Fibroblast of the conjunctiva (primary cell): ENCODE results near the gene SERPINA5.

Experiments used
- DNase-seq: peaks from one replicate; pipeline ENCODE4 v3.0.0-alpha.2; 2010; ENCODE audit warnings: low read depth

Gene SERPINA5

DNA sequence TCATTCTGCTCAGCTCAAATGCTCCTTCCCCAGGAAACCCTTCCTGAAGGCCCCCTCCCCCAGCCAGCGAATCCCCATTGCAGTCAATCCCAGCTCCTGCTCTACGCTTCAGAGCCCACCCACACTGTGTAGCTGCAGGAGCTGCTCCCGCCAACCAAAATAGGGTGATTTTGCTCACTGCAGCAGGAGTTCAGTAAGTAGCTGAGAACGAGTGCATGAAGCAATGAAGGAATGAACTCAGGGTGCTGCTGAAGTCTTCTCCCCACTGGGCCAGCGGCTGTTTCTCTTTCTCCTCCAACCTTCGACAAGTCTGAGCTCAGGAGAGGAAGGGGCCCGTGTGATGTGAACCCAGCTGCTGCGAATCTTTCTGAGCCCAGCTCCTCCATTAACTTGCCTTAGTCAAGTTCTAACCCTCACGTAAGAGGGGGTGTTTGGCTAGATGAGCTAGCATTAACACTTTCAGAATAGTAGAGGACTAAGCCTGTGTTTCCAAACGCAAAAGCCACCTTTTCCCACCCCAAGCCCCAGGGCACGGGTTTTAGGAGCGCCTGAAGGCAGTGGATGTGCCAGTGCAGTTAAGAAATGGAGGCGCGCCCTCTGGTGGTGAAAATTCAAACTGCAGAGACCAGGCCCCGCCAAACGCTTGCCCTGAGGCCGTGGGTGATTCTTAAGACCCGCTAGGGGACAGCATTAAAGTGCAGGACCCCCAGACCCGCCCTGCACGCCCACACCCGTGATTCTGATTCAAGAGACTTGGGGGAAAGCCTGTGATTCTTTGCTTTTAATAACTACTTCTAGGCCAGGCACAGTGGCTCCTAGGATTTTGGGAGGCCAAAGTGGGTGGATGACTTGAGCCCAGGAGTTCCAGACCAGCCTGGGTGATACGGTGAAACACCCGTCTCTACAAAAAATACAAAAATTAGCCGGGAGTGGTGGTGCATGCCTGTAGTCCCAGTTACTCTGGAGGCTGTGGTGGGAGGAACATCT is 31.9 kb upstream of the SERPINA5 start:
- DNase-seq, result peak; percentile 13

DNA sequence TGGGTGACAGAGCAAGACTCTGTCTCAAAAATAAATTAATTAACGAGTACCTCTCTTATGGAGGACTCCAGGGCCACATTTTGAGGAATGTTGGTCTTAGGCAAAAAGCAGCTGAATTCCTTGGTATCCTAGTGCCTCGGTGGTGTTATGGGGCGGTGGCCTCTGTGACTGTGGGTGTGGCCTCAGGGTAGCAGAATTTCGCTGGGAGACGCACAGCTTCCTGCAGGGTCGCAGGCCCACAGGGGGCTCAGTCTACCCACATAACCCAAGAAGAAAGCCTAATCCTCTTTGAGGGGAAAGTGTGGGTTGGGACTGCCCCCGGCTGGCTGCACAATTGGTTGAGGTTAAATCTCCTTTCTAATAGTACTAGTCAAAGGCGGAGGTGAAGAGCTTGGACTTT is 31.2 kb upstream of the SERPINA5 start:
- no peak for DNase-seq

GRCh38 chr14:94555991-94556390 is 25.2 kb upstream of the SERPINA5 start:
- DNase-seq, result no peak

DNA sequence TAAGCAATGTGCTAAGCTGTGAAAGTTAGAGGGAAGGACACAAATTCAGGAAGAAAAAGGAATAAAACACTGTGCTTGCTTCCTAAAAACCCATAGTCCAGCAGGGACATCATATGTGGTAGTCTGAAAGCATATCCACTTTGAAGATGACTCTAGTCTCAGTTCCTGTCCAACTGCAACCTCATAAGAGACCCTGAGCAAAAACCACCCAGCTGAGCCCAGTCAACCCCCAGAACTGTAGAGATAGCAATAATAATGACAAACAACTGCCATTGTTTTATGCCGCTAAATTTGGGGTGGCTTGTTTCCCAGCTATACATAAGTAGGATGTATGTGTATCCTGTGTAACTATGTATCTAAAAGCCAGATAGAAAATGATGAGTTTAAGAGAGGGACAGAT is 23.9 kb upstream of the SERPINA5 start:
- no peak for DNase-seq

- DNase-seq, result no peak
Measured at GRCh38 chr14:94558842-94559241, 22.4 kb upstream of the SERPINA5 start.

GRCh38 chr14:94559638-94560290 is 21.5 kb upstream of the SERPINA5 start:
- DNase-seq, result no peak

DNA sequence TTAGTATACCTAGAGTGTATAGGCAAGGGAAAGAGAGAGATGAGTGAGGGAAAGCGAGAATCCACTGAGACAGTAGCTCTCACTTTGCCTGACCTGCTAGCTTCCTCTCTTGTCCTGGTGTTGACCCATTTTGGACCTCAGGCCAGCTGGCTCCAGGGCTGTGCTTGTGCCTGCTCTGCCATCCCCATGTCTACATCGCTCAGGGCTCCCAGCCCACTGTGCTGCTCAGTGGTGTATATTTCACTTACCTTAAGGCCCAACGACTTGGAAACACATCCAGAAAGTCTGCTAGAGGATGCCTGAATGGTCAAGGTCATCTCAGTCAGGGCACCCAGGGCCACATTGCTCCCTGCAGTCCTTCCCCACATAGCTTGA is 20.9 kb upstream of the SERPINA5 start:
- no peak for DNase-seq

GRCh38 chr14:94560751-94561655 is 20.2 kb upstream of the SERPINA5 start, which contains the start of gene SERPINA4:
Gene SERPINA4, plus strand, starts transcription at chr14:94561442. Its CDS starts 2,041 bp downstream, at chr14:94563483.
- no peak for DNase-seq

- no peak for DNase-seq
Measured at GRCh38 chr14:94561656-94562010, 19.6 kb upstream of the SERPINA5 start.

- DNase-seq, result no peak
Measured at GRCh38 chr14:94562022-94562421, 19.2 kb upstream of the SERPINA5 start.

DNA sequence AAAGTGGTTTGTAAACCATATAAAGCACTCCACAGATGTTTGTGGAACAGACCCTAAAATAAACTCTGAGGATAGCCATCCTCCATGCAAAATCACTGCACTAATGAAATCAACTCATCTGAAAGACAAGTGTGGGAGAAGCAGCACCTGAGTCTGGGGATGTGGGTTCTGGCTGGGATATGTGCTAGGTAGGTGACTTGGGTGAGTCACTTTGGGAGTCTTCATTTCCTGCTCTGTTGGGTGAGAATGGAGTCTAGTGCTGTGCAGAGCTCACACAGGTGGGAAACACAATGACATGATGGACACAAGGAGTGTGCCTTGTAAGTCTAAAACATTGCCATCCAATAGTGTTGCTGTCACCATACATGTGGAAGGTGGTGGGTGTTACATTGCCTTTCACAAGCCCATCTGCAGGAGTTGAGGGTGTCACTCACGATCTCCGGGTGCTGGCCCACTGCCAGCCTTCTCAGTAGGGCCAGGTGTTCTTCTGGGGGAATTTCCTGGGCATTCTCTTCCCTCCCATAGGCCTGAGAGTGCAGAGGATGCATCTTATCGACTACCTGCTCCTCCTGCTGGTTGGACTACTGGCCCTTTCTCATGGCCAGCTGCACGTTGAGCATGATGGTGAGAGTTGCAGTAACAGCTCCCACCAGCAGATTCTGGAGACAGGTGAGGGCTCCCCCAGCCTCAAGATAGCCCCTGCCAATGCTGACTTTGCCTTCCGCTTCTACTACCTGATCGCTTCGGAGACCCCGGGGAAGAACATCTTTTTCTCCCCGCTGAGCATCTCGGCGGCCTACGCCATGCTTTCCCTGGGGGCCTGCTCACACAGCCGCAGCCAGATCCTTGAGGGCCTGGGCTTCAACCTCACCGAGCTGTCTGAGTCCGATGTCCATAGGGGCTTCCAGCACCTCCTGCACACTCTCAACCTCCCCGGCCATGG is 18.0 kb upstream of the SERPINA5 start:
- no peak for DNase-seq

DNA sequence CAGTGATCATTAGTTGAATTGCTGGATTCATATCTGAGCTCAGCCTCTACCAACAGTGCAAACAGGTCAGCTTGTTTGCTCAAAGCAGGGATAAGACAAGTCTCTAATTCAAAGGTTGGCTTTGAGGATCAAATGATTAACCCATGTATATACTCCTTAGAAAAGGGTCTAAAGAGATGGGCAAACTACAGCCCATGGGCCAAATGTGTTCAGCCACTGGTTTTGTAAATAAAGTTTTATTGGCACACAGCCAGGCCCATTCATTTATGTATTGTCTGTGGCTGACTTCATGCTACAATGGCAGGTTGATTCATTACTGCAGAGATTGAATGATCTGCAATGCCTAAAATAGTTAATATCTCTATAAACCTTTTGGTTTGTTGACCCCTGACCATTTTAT is 16.8 kb upstream of the SERPINA5 start:
- no peak for DNase-seq

- no peak for DNase-seq
Measured at GRCh38 chr14:94568186-94568585, 13.0 kb upstream of the SERPINA5 start.

DNA sequence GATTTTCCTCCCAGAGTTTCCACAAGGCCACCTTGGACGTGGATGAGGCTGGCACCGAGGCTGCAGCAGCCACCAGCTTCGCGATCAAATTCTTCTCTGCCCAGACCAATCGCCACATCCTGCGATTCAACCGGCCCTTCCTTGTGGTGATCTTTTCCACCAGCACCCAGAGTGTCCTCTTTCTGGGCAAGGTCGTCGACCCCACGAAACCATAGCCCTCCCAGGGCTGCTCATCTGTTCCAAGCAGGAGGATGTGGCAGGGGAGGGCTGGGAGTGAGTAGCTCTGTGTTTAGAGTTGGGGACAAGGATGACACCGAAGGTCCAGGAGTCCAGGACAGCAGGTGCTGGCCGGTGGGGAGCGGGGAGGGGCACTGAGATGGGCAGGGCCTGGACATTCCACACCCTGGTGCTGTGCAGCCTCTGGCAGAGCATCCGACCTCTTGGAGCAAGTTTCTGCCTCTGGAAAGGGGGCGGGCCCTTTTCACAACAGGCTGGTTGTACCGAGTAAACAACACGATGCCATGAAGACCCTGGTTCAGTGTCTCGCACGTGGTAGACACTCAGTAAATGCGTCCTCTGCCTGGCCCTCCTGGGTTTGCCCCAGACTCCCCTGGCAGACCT is 11.7 kb upstream of the SERPINA5 start:
- no peak for DNase-seq

GRCh38 chr14:94570002-94570400 is 11.2 kb upstream of the SERPINA5 start:
- DNase-seq, result no peak

DNA sequence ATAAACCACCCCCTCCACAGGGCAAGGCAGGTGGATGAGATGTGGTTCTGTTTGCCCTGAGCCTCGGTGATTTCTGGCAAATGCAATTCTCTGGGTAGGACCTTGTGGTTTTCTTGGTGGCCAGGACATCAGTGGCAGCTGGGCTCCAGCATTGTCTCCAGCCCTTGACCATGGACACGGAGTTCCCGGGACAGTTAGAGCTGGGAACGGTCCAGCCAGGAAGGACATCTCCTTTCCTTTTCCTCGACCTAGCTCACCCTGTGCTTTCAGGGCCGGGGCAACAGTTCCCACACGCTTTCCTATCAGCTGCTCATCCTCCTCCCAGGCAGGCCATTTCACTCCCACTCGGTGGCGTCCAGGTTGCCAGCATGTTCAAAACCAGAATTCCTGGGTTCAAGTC is 10.8 kb upstream of the SERPINA5 start:
- no peak for DNase-seq

- no peak for DNase-seq
Measured at GRCh38 chr14:94571395-94571794, 9.8 kb upstream of the SERPINA5 start.

DNA sequence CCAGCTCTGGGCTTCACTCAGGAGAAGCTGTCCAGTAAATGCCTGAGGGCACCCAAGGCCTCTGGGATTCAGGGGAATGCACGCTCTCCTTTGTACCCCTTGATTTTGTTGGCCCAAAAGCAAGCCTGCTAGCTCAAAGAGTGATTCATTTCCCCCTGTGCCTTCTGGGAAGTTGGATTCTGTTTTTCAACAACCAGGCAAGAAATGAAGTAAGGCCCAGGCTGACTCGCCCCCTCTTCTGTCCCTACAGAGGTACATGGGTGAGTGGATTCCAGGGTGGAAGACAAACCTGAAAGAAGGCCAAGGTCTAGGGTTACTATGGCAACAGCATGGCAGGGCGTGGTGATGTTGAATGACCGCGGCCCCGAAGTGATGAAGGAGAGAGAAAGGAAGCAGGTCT is 9.3 kb upstream of the SERPINA5 start:
- DNase-seq, result no peak

- no peak for DNase-seq
Measured at GRCh38 chr14:94572637-94573303, 8.5 kb upstream of the SERPINA5 start.
